Body of pancreas (tissue), 4 donors: ENCODE data around the gene VMP1. TPM values are rescaled to one million over a fixed set of nuclear protein-coding genes. Genes with fewer than 3 reads are reported as not detected.

ENCODE experiments used
- ATAC-seq: fragments of 150-250 bp; one replicate; pipeline ENCODE4 v1.9.1; 2016
- DNase-seq, 4 donors: peaks; one replicate each; pipeline ENCODE4 v3.0.0-alpha.2; 2019
- H3K27ac ChIP-seq, 4 donors: fragments of 200-600 bp; sonication (generic); 1 replicate in 3 of 4; 2 replicates in 1 of 4; pipeline versions ENCODE4 v1.5.1 to v1.6.1; 2016 to 2019; ENCODE audit warnings: mild to moderate bottlenecking in 1 of 4, mixed read lengths in 1 of 4, moderate library complexity in 1 of 4
- H3K27me3 ChIP-seq, 2 donors: fragments of 200-600 bp; sonication (generic); one replicate each; pipeline ENCODE4 v1.6.0; 2016; ENCODE audit warnings: mild to moderate bottlenecking in 1 of 2
- H3K36me3 ChIP-seq, 2 donors: fragments of 200-600 bp; sonication (generic); replicated peaks in 1 of 2; 2 replicates each; pipeline ENCODE4 v1.5.1; 2016; ENCODE audit warnings: low read depth in 2 of 2; ENCODE audit not compliant: insufficient read depth in 1 of 2
- H3K4me1 ChIP-seq: fragments of 200-600 bp; sonication (generic); one replicate; pipeline ENCODE4 v1.6.0; 2016
- H3K4me3 ChIP-seq, 2 donors: fragments of 200-600 bp; sonication (generic); 1 replicate in 1 of 2; 2 replicates in 1 of 2; pipeline ENCODE4 v1.5.1; 2016 to 2019
- H3K9me3 ChIP-seq, 3 donors: fragments of 200-600 bp; sonication (generic); 1 replicate in 2 of 3; 2 replicates in 1 of 3; pipeline ENCODE4 v1.5.1; 2016
- POLR2A ChIP-seq, 3 donors: fragments of 450-650 bp; IDR thresholded peaks; one replicate each; pipeline ENCODE4 v1.6.1; 2016; ENCODE audit warnings: antibody characterized with exemption in 3 of 3, mild to moderate bottlenecking in 2 of 3
- WGBS, 2 donors: methylation state at CpG; one replicate each; pipeline ENCODE4 v1.1.5; 2017; 5-methylcytosine and 5-hydroxymethylcytosine counted together
- intact Hi-C: fragments of 100-400 bp; cut with DNase I; formaldehyde crosslinking; loops from one replicate; pipeline ENCODE4 v1.15.1; 2023
- total RNA-seq, 2 donors: library from RNA; depleted of rRNA; stranded (reverse); fragments of >200 nt; gene quantifications; one replicate each; pipeline ENCODE4 v1.1.0, GENCODE V29; 2016
- TF ChIP-seq, protein P1 (sequence below), 7 experiments: fragments of 450-650 bp in 4 of 7; fragments of 200-600 bp in 3 of 7; sonication (generic) in 3 of 7; IDR thresholded peaks; one replicate each; pipeline ENCODE4 v1.5.1; 2016 to 2019; ENCODE audit warnings: antibody characterized with exemption in 7 of 7

The VMP1 gene
- total RNA-seq, 2 donors from 2014 or later = 174 to 259 TPM

GRCh38 chr17:59745040-59745439 lies 37.6 kb downstream of the VMP1 start:
- no peak for ATAC-seq
- Histone ChIP-seq H3K4me3 (no peak overlapping the region), H3K4me1 (no peaks in the 10 kb centered on the region), H3K27me3 (no peaks in the 10 kb centered on the region), H3K36me3 (no peaks in the 10 kb centered on the region), H3K9me3 (no peaks in the 10 kb centered on the region), H3K27ac (no peak overlapping the region)
- WGBS, 2 donors = 85 to 90% methylated on average over 2 of the region's 2 CpGs
- intact Hi-C loops = no loop called here
- TF ChIP-seq, protein P1, sequence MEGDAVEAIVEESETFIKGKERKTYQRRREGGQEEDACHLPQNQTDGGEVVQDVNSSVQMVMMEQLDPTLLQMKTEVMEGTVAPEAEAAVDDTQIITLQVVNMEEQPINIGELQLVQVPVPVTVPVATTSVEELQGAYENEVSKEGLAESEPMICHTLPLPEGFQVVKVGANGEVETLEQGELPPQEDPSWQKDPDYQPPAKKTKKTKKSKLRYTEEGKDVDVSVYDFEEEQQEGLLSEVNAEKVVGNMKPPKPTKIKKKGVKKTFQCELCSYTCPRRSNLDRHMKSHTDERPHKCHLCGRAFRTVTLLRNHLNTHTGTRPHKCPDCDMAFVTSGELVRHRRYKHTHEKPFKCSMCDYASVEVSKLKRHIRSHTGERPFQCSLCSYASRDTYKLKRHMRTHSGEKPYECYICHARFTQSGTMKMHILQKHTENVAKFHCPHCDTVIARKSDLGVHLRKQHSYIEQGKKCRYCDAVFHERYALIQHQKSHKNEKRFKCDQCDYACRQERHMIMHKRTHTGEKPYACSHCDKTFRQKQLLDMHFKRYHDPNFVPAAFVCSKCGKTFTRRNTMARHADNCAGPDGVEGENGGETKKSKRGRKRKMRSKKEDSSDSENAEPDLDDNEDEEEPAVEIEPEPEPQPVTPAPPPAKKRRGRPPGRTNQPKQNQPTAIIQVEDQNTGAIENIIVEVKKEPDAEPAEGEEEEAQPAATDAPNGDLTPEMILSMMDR (IDR thresholded peaks at IDR 0.05) = no peak
- no peak for TF ChIP-seq POLR2A (IDR thresholded peaks at IDR 0.05)
- DNase-seq = no peak

GRCh38 chr17:59746849-59747445 lies 39.5 kb downstream of the VMP1 start:
- TF ChIP-seq POLR2A (IDR thresholded peaks at IDR 0.05) = no peak
- TF ChIP-seq, protein P1 (IDR thresholded peaks at IDR 0.05) = peak; percentile 47 to 68 (median 56)
- intact Hi-C loops = no loop called here
- no peak overlapping the region for H3K4me3 ChIP-seq
- 80 to 92% methylated on average over 4 of the region's 4 CpGs for WGBS, 2 donors
- no peaks in the 10 kb centered on the region for H3K9me3 ChIP-seq
- H3K4me1 ChIP-seq = no peaks in the 10 kb centered on the region
- no peaks in the 10 kb centered on the region for H3K36me3 ChIP-seq
- peak; percentile 52 for ATAC-seq
- H3K27me3 ChIP-seq = no peaks in the 10 kb centered on the region
- peak in 1 of 4 donors; percentile 17 for DNase-seq
- no peak overlapping the region for H3K27ac ChIP-seq

DNA sequence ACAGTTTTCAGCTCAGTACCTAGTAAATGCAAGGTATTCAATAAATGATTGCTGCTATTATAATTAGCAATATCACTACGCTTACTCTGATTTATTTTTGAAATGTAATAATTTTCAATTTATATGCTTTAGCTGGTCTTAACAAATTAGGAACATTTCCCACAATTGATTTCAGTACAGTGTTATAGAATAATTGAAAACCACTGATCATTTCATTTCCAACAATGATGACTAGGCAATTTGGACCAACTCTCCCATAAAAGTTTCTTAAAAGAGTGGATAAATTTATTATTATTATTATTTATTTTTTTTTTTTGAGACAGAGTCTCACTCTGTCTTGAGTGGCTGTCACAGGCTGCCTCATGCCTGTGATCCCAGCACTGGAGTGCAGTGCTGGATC lies 41.1 kb downstream of the VMP1 start:
- intact Hi-C loops = no loop called here
- no peak overlapping the region for H3K27ac ChIP-seq
- H3K9me3 ChIP-seq = no peaks in the 10 kb centered on the region
- DNase-seq = no peak
- no peaks in the 10 kb centered on the region for H3K36me3 ChIP-seq
- no peak for TF ChIP-seq POLR2A (IDR thresholded peaks at IDR 0.05)
- TF ChIP-seq, protein P1 (IDR thresholded peaks at IDR 0.05) = no peak
- no peaks in the 10 kb centered on the region for H3K27me3 ChIP-seq
- H3K4me3 ChIP-seq = no peak overlapping the region
- 87 to 97% methylated on average over 1 of the region's 1 CpG for WGBS, 2 donors
- ATAC-seq = no peak
- peaks cover under 1% of the 10 kb centered on the region for H3K4me1 ChIP-seq

DNA sequence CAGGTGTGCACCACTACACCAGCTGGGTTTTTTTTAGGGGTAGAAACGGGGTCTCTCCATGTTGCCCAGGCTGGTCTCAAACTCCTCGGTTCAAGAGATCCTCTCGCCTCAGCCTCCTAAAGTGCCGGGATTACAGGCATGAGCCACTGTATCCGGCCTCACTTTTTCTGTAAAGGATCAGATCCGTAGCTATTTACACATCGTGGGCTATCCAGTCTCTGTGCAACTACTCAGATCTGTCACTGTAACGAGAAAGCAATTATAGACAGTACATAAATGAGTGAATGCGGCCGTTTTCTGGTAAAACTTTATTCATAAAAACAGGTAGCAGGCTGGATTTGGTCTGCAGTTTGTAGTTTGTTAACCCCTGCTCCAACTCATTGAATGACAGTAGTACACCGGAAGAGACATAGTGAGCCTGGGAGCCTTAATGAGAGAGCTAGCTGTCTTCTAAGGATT lies 44.5 kb downstream of the VMP1 start:
- no peaks in the 10 kb centered on the region for H3K9me3 ChIP-seq
- no peak for DNase-seq
- no peak for TF ChIP-seq POLR2A (IDR thresholded peaks at IDR 0.05)
- TF ChIP-seq, protein P1 (IDR thresholded peaks at IDR 0.05) = no peak
- intact Hi-C loops = no loop called here
- no peaks in the 10 kb centered on the region for H3K27me3 ChIP-seq
- no peak for ATAC-seq
- no peaks in the 10 kb centered on the region for H3K36me3 ChIP-seq
- H3K27ac ChIP-seq = peak overlapping the region in 1 of 4 donors; percentile 79
- peaks cover 27% of the 10 kb centered on the region for H3K4me1 ChIP-seq
- H3K4me3 ChIP-seq = no peak overlapping the region
- WGBS, 2 donors = 84% methylated on average over 11 of the region's 11 CpGs

DNA sequence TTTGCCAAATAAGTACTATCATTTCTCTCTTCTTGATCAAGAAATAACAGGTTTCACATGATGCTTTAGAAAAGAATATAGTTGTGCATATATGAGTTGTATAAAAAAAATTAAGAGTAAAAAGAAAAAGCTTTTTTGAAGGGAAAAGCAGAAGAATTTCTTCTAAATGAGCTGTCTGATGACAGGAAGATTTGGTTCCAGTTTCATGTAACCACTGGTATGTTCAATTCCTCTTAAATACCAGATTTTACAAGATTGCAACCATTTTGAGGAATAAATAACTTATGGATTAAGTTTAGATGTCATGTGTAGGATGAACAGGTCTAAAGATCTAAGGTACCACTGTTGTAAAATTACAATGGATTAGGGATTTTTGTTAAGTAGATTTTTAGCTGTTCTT lies 45.0 kb downstream of the VMP1 start:
- no peak for TF ChIP-seq POLR2A (IDR thresholded peaks at IDR 0.05)
- TF ChIP-seq, protein P1 (IDR thresholded peaks at IDR 0.05) = no peak
- Histone ChIP-seq H3K4me3 (no peak overlapping the region), H3K4me1 (peaks cover 27% of the 10 kb centered on the region), H3K9me3 (no peaks in the 10 kb centered on the region), H3K27me3 (no peaks in the 10 kb centered on the region), H3K27ac (peak overlapping the region in 1 of 4 donors; percentile 79), H3K36me3 (no peaks in the 10 kb centered on the region)
- no peak for ATAC-seq
- no peak for DNase-seq
- intact Hi-C loops = no loop called here
